Upper lobe of right lung (tissue), 1 donor: ENCODE data around the gene ATP6V1G3. TPM values are rescaled to one million over a fixed set of nuclear protein-coding genes. Genes with fewer than 3 reads are reported as not detected.

Source experiments
- ATAC-seq: fragments of 200-7000 bp; cut with Tn5 transposase; one replicate; pipeline ENCODE4 v1.9.1; 2020; ENCODE audit warnings: mild to moderate bottlenecking, moderate library complexity
- DNase-seq: peaks from one replicate; pipeline ENCODE4 v3.0.0-alpha.2; 2020
- H3K27ac ChIP-seq: fragments of 200-600 bp; one replicate; pipeline ENCODE4 v1.8.0; 2022
- H3K27me3 ChIP-seq: fragments of 200-600 bp; one replicate; pipeline ENCODE4 v1.8.0; 2022; ENCODE audit warnings: mild to moderate bottlenecking
- H3K36me3 ChIP-seq: fragments of 200-600 bp; one replicate; pipeline ENCODE4 v1.8.0; 2022
- H3K4me1 ChIP-seq: fragments of 200-600 bp; one replicate; pipeline ENCODE4 v1.8.0; 2022
- H3K4me3 ChIP-seq: fragments of 200-600 bp; one replicate; pipeline ENCODE4 v1.8.0; 2022; ENCODE audit warnings: mild to moderate bottlenecking
- H3K9me3 ChIP-seq: fragments of 200-600 bp; one replicate; pipeline ENCODE4 v1.8.0; 2022
- intact Hi-C: fragments of 100-400 bp; cut with DNase I; formaldehyde crosslinking; loops from one replicate; pipeline ENCODE4 v1.11.0; 2022
- total RNA-seq: library from RNA; stranded (reverse); fragmentation: NEBNext Ultra II Directional; extraction: Animal tissue kit (Norgen Biotek cat#: 25700); gene quantifications from one replicate; pipeline ENCODE4 v1.2.1, GENCODE V29; 2021
- TF ChIP-seq, protein P1 (sequence below): fragments of 200-600 bp; IDR thresholded peaks from one replicate; pipeline ENCODE4 v1.8.0; 2022; ENCODE audit warnings: antibody characterized with exemption
- donor health status: DM: no; HTN: yes; CAD: no; lungs with severe emphysema.

ATP6V1G3 gene
- total RNA-seq, 1 donor from 2014 or later, result not detected

DNA sequence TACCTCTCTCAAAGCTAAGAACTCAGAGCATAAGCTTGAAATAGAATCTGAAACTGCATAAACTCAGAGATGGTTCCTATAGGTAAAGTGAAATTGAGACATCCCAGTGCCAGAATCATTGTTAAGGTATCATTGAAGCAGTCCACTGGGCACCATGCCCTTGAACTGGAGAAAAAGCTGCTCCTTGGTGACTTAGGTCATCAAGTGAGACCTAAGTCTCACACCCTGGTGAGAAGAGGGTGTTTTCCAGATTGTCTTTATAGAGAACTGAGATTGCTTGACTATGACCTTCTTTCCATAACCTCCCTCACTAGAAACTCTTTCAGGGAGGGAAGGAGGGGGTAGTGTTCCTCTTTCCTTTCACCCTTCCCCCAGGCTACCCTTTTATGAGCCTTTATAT, 9.4 kb upstream of the ATP6V1G3 start:
- H3K27ac ChIP-seq, result no peak overlapping the region
- H3K4me3 ChIP-seq, result no peak overlapping the region
- DNase-seq (no peak), ATAC-seq (peak; percentile 51)
- no peaks in the 10 kb centered on the region for H3K27me3 ChIP-seq
- H3K4me1 ChIP-seq, result no peaks in the 10 kb centered on the region
- no peaks in the 10 kb centered on the region for H3K36me3 ChIP-seq
- TF ChIP-seq, protein P1, sequence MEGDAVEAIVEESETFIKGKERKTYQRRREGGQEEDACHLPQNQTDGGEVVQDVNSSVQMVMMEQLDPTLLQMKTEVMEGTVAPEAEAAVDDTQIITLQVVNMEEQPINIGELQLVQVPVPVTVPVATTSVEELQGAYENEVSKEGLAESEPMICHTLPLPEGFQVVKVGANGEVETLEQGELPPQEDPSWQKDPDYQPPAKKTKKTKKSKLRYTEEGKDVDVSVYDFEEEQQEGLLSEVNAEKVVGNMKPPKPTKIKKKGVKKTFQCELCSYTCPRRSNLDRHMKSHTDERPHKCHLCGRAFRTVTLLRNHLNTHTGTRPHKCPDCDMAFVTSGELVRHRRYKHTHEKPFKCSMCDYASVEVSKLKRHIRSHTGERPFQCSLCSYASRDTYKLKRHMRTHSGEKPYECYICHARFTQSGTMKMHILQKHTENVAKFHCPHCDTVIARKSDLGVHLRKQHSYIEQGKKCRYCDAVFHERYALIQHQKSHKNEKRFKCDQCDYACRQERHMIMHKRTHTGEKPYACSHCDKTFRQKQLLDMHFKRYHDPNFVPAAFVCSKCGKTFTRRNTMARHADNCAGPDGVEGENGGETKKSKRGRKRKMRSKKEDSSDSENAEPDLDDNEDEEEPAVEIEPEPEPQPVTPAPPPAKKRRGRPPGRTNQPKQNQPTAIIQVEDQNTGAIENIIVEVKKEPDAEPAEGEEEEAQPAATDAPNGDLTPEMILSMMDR, result no peak
- intact Hi-C loops, result no loop called here
- no peaks in the 10 kb centered on the region for H3K9me3 ChIP-seq

DNA sequence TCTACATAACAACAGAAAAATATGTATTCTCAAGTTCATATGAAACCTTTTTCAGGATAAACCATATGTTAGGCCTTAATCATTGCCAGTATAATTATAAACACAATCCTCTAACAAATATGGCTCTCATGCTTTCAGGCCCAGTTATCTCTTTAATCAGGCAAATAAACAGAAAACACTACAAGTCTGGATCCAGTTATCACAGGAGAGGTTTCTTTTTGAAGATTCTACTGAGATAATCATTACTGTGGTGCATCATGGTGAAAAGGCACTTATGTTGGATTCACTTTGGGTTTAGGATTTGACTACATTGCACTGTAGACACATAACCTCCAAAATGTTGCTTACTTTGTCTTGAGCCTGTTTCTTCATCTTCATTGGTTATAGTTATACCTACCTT, 8.4 kb upstream of the ATP6V1G3 start:
- ATAC-seq (no peak), DNase-seq (no peak)
- H3K27me3 ChIP-seq, result no peaks in the 10 kb centered on the region
- no peak overlapping the region for H3K27ac ChIP-seq
- no peaks in the 10 kb centered on the region for H3K4me1 ChIP-seq
- H3K4me3 ChIP-seq, result no peak overlapping the region
- intact Hi-C loops, result no loop called here
- TF ChIP-seq, protein P1, result no peak
- no peaks in the 10 kb centered on the region for H3K9me3 ChIP-seq
- no peaks in the 10 kb centered on the region for H3K36me3 ChIP-seq

DNA sequence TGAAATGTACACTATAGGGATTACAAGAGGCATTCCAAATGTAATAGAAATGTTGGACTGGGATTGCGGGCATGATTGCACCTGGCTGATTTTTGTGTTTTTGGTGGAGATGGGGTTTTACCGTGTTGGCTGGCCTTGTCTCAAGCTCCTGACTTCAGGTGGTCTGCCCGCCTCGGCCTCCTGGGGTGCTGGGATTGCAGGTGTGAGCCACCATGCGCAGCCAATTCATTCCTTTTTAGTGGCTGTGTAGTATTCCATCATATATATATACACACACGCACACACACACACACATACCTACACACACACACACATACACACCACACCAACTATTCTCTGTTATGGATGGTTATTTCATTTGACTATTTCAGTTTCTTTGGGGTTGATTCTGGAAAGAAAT, 4.7 kb upstream of the ATP6V1G3 start:
- TF ChIP-seq, protein P1, result no peak
- no peaks in the 10 kb centered on the region for H3K27me3 ChIP-seq
- no peak for DNase-seq
- intact Hi-C loops, result no loop called here
- no peak for ATAC-seq
- no peak overlapping the region for H3K4me3 ChIP-seq
- no peaks in the 10 kb centered on the region for H3K9me3 ChIP-seq
- H3K36me3 ChIP-seq, result no peaks in the 10 kb centered on the region
- H3K27ac ChIP-seq, result no peak overlapping the region
- H3K4me1 ChIP-seq, result no peaks in the 10 kb centered on the region

DNA sequence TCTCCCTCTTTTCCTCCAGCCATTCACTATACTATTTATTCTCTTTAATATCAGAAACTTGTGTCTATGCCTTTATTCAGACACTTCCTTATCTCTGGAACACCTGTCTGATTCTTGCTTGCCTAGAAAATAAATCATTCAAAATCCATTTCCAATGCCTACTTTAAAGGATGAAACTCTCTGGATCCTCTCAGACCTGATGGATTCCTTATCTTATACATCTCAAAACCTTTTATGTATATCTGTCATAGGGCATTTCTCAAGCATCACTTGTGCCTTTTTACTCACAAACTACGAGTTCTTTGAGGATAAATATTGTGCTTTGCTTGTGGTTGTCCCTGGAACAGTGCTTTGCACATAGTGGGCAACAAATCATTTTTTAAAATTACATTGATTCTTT, 3.8 kb upstream of the ATP6V1G3 start:
- Histone ChIP-seq H3K4me1 (no peaks in the 10 kb centered on the region), H3K27me3 (no peaks in the 10 kb centered on the region), H3K9me3 (no peaks in the 10 kb centered on the region), H3K27ac (no peak overlapping the region), H3K4me3 (no peak overlapping the region), H3K36me3 (no peaks in the 10 kb centered on the region)
- intact Hi-C loops, result no loop called here
- DNase-seq, result no peak
- TF ChIP-seq, protein P1, result no peak
- ATAC-seq, result no peak

DNA sequence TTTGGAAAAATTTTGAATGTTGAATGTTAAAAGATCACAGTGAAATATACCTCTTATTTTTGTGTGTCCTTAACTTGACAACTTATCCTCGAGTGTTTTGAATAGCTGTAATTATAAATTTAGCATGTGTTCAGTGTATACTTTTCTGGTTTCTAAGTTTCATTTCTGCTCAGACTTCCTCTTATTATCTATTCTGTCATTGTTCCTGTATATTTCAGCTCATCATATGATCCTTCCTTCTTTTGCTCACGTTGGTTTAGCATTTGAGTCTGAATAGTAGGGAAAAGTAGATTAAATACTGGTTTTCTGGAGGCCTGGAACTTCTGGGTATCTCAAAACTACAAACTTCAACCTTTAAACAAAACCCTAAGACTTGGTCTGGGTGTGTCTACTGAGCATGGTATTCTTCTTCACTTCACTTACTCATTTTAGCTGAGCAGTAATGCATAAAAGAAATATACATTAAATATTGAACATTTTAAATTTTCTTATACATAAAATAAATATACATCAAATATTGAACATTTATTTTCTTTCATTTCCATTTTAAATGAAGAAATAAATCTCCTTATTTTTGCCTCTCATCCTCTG, 3.3 kb upstream of the ATP6V1G3 start:
- no peaks in the 10 kb centered on the region for H3K9me3 ChIP-seq
- no peaks in the 10 kb centered on the region for H3K4me1 ChIP-seq
- intact Hi-C loops, result no loop called here
- no peak overlapping the region for H3K4me3 ChIP-seq
- DNase-seq, result no peak
- TF ChIP-seq, protein P1, result no peak
- H3K36me3 ChIP-seq, result no peaks in the 10 kb centered on the region
- H3K27ac ChIP-seq, result no peak overlapping the region
- no peaks in the 10 kb centered on the region for H3K27me3 ChIP-seq
- peak; percentile 68 for ATAC-seq

DNA sequence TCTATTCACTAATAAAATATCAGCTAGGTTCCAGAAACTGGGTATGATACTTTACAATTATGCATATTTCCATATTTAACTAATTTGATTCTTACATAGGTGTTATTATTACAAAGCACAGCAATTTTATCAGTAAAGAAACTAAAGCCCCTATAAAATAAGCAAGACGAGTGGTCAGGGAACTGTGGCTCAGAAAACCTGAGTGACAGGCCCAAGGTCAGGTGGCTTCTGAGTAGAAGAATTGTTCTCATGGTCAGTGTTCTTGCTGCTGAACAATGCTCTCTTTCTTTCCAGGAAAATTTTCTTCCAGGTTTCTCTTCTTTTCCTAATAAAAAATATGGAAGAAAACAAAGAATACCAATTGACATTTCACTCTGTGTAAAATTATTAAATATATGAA, 2.2 kb upstream of the ATP6V1G3 start:
- no peaks in the 10 kb centered on the region for H3K9me3 ChIP-seq
- H3K27me3 ChIP-seq, result no peaks in the 10 kb centered on the region
- ATAC-seq, result no peak
- no peak overlapping the region for H3K27ac ChIP-seq
- DNase-seq, result no peak
- no peaks in the 10 kb centered on the region for H3K4me1 ChIP-seq
- TF ChIP-seq, protein P1, result no peak
- intact Hi-C loops, result no loop called here
- no peaks in the 10 kb centered on the region for H3K36me3 ChIP-seq
- no peak overlapping the region for H3K4me3 ChIP-seq
